WTC11 (cell line): Measurements from ENCODE around the gene TUBA1B. TPM values are rescaled to one million over a fixed set of nuclear protein-coding genes. Genes with fewer than 3 reads are reported as not detected.

Source experiments
- total RNA-seq: library from RNA; stranded (reverse); gene quantifications from 3 replicates; pipeline ENCODE4 v1.2.3, GENCODE V29; 2021

The TUBA1B gene
- total RNA-seq, 1 experiment from 2014 or later, result 1,806 TPM

Other genes starting within 250 kb of the TUBA1B start
- gene FKBP11, start 205.9 kb downstream of the TUBA1B start, total RNA-seq, result 54.7 to 64.5 TPM (median 62.9 TPM) in 3 replicates
- gene ARF3, start 173.9 kb downstream of the TUBA1B start, total RNA-seq, result 238 to 256 TPM (median 248 TPM) in 3 replicates
- 0.50 to 0.55 TPM (median 0.55 TPM) in 3 replicates for gene WNT10B, start 159.7 kb downstream of the TUBA1B start, total RNA-seq
- not detected in 3 replicates for gene WNT1, start 153.1 kb downstream of the TUBA1B start, total RNA-seq
- 0.33 to 0.55 TPM (median 0.50 TPM) in 3 replicates for gene DDN, start 132.0 kb downstream of the TUBA1B start, total RNA-seq
- gene PRKAG1, start 112.6 kb downstream of the TUBA1B start, total RNA-seq, result 37.9 to 41.6 TPM (median 38.0 TPM) in 3 replicates
- gene KMT2D, start 70.6 kb downstream of the TUBA1B start, total RNA-seq, result 100 to 104 TPM (median 101 TPM) in 3 replicates
- gene RHEBL1, start 61.4 kb downstream of the TUBA1B start, total RNA-seq, result 6.4 to 9.0 TPM (median 6.9 TPM) in 3 replicates
- 0.15 TPM in 1 of 3 replicates, not detected in the others for gene DHH, start 36.6 kb downstream of the TUBA1B start, total RNA-seq
- 52.8 to 78.2 TPM (median 53.1 TPM) in 3 replicates for gene LMBR1L, start 20.5 kb downstream of the TUBA1B start, total RNA-seq
- 195 to 226 TPM (median 203 TPM) in 3 replicates for gene TUBA1A, start 57.7 kb upstream of the TUBA1B start, total RNA-seq
- 458 to 540 TPM (median 478 TPM) in 3 replicates for gene TUBA1C, start 133.7 kb upstream of the TUBA1B start, total RNA-seq
- 0.73 to 2.4 TPM (median 1.7 TPM) in 3 replicates for gene PRPH, start 163.8 kb upstream of the TUBA1B start, total RNA-seq
- 78.5 to 89.2 TPM (median 80.0 TPM) in 3 replicates for gene TROAP, start 191.9 kb upstream of the TUBA1B start, total RNA-seq
- 0.92 to 1.2 TPM (median 1.2 TPM) in 3 replicates for gene C1QL4, start 205.8 kb upstream of the TUBA1B start, total RNA-seq
- gene DNAJC22, start 215.5 kb upstream of the TUBA1B start, total RNA-seq, result 0.14 to 0.24 TPM (median 0.23 TPM) in 3 replicates
- gene SPATS2, start 236.1 kb upstream of the TUBA1B start, total RNA-seq, result 25.9 to 26.9 TPM (median 26.5 TPM) in 3 replicates